ENCODE data around the gene METTL21A. TPM values are rescaled to one million over a fixed set of nuclear protein-coding genes. Genes with fewer than 3 reads are reported as not detected.

METTL21A gene
- total and polyA plus RNA-seq, 2 experiments from 2014 or later: 86.0 to 118 TPM

DNA sequence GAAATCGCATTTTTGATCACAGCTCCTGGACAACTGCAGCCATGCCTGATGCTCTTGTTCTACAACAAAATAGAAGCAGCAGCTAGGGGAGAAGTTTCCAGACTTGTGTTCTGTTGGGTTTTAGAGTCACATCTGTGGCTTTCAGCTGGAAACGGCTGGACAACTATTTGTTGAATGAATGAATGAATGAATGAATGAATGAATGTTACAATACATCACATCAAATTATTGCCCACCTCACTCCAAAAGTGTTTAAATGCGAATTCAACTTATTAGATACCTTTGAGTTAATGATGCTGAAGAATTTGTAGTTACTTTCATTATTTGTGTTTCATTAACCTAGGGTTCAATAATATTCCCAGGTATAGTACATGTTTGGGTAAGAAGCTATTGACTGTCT, 8.5 kb upstream of the METTL21A start:
- Mint-ChIP-seq H3K4me3 (no peak overlapping the region), H3K27me3 (ENCODE audit: insufficient read depth, low read depth, poor library complexity) (peaks cover 2% of the 10 kb centered on the region), H3K27ac (no peak overlapping the region), H3K9me3 (no peaks in the 10 kb centered on the region), H3K36me3 (ENCODE audit: low read depth) (no peaks in the 10 kb centered on the region), H3K4me1 (peaks cover 13% of the 10 kb centered on the region)
- H3K4me1 ChIP-seq (ENCODE audit: insufficient read depth): peaks cover 7% of the 10 kb centered on the region
- no peaks in the 10 kb centered on the region for H3K9me2 ChIP-seq (ENCODE audit: insufficient read depth)
- no peaks in the 10 kb centered on the region for H3K36me3 ChIP-seq (ENCODE audit: insufficient read depth)
- no peaks in the 10 kb centered on the region for H3K27me3 ChIP-seq (ENCODE audit: insufficient read depth)
- no peak overlapping the region for H3K4me3 ChIP-seq
- DNase-seq (ENCODE audit: low spot score) (no peak), ATAC-seq (no peak)
- no peaks in the 10 kb centered on the region for H3K79me2 ChIP-seq (replicated peaks; ENCODE audit: insufficient read depth)
- no peak overlapping the region for H3K4me2 ChIP-seq
- H3K27ac ChIP-seq (ENCODE audit: low read depth): no peak overlapping the region
- no peak overlapping the region for H2AFZ ChIP-seq
- no peak for TF ChIP-seq NANOG (IDR thresholded peaks at IDR 0.05; ENCODE audit: borderline replicate concordance)
- TF ChIP-seq CREB1 (CRISPR knock-in tag; IDR thresholded peaks at IDR 0.05; ENCODE audit: low read depth): no peak
- TF ChIP-seq, protein P1, sequence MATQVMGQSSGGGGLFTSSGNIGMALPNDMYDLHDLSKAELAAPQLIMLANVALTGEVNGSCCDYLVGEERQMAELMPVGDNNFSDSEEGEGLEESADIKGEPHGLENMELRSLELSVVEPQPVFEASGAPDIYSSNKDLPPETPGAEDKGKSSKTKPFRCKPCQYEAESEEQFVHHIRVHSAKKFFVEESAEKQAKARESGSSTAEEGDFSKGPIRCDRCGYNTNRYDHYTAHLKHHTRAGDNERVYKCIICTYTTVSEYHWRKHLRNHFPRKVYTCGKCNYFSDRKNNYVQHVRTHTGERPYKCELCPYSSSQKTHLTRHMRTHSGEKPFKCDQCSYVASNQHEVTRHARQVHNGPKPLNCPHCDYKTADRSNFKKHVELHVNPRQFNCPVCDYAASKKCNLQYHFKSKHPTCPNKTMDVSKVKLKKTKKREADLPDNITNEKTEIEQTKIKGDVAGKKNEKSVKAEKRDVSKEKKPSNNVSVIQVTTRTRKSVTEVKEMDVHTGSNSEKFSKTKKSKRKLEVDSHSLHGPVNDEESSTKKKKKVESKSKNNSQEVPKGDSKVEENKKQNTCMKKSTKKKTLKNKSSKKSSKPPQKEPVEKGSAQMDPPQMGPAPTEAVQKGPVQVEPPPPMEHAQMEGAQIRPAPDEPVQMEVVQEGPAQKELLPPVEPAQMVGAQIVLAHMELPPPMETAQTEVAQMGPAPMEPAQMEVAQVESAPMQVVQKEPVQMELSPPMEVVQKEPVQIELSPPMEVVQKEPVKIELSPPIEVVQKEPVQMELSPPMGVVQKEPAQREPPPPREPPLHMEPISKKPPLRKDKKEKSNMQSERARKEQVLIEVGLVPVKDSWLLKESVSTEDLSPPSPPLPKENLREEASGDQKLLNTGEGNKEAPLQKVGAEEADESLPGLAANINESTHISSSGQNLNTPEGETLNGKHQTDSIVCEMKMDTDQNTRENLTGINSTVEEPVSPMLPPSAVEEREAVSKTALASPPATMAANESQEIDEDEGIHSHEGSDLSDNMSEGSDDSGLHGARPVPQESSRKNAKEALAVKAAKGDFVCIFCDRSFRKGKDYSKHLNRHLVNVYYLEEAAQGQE (IDR thresholded peaks at IDR 0.05; ENCODE audit: unreplicated experiment): no peak
- TF ChIP-seq ZNF331 (CRISPR knock-in tag; IDR thresholded peaks at IDR 0.05; ENCODE audit: low read depth): no peak
- H4K20me1 ChIP-seq (replicated peaks; ENCODE audit: insufficient read depth): no peaks in the 10 kb centered on the region
- 0 out of 2 replicates have a peak, but pooled peaks cover 4% of the 10 kb centered on the region for H3F3A ChIP-seq (replicated peaks; ENCODE audit: low read depth)

DNA sequence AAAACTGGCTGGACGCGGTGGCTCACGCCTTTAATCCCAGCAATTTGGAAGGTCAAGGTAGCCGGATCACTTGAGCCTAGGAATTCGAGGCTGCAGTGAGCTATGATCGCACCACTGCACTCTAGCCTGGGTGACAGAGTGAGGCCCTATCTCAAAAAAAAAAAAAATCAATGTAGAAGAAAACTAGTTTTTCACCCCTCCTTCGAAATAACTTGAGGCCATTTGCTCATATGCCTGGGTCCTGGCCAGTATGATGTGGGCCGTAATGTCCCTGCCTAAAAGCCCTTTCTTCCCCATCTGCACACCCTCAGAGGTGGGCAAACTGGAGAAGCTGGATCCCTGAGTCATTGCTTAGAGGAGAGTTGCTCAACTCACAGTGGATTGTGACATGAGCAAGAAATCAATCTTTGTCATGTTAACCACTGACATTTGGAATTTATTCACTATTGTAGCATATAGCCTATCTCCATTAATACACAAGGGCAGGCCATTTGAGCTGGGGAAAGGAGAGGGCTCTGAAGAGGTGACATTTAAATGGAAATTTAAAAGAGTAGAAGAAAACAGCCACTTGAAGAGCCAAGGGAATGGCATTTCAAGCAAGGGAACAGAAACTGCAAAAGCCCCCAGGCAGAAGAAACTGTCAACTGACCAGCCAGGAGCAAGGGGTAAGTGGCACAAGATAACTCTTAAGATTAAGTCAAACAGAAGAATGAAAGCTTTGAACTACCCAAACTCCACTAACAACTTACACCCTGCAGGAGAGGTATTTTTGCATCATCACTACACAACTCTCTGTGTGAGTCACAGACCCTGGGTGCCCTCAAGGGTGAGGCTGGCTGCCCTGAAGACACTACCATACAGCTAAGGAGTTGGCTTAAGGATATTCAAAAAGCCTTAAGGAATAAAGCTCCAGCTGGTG, 7.6 kb upstream of the METTL21A start:
- Histone ChIP-seq H3K4me1 (ENCODE audit: insufficient read depth) (peaks cover 8% of the 10 kb centered on the region), H3K4me2 (no peak overlapping the region), H3K79me2 (replicated peaks; ENCODE audit: insufficient read depth) (no peaks in the 10 kb centered on the region), H3K4me3 (no peak overlapping the region), H3K36me3 (ENCODE audit: insufficient read depth) (no peaks in the 10 kb centered on the region), H3K27me3 (ENCODE audit: insufficient read depth) (no peaks in the 10 kb centered on the region), H2AFZ (peak overlapping the region; percentile 66), H3K27ac (ENCODE audit: low read depth) (peak overlapping the region; percentile 65), H3K9me2 (ENCODE audit: insufficient read depth) (no peaks in the 10 kb centered on the region), H4K20me1 (replicated peaks; ENCODE audit: insufficient read depth) (no peaks in the 10 kb centered on the region), H3F3A (replicated peaks; ENCODE audit: low read depth) (peaks cover 5% of the 10 kb centered on the region; the same call in 1 of the 2 replicates)
- no peaks in the 10 kb centered on the region for H3K36me3 Mint-ChIP-seq (ENCODE audit: low read depth)
- DNase-seq (ENCODE audit: low spot score) (no peak), ATAC-seq (peak; percentile 34; the same call in 2 of the 3 replicates)
- H3K27ac Mint-ChIP-seq: peak overlapping the region; percentile 41; the same call in 1 of the 2 replicates
- peaks cover 13% of the 10 kb centered on the region for H3K4me1 Mint-ChIP-seq
- peaks cover 2% of the 10 kb centered on the region for H3K27me3 Mint-ChIP-seq (ENCODE audit: insufficient read depth, low read depth, poor library complexity)
- TF ChIP-seq STAT1 (IDR thresholded peaks at IDR 0.05; ENCODE audit: unreplicated experiment) (no peak), NANOG (IDR thresholded peaks at IDR 0.05; ENCODE audit: borderline replicate concordance) (no peak), EZH2 (IDR thresholded peaks at IDR 0.05; ENCODE audit: low read depth, unreplicated experiment) (no peak), POLR2AphosphoS5 (IDR thresholded peaks at IDR 0.05; ENCODE audit: low read depth) (no peak), ZNF331 (CRISPR knock-in tag; IDR thresholded peaks at IDR 0.05; ENCODE audit: low read depth) (no peak), EZH2phosphoT487 (IDR thresholded peaks at IDR 0.05; ENCODE audit: unreplicated experiment) (no peak)
- TF ChIP-seq, protein P1 (IDR thresholded peaks at IDR 0.05; ENCODE audit: unreplicated experiment): no peak
- TF ChIP-seq, protein P2, sequence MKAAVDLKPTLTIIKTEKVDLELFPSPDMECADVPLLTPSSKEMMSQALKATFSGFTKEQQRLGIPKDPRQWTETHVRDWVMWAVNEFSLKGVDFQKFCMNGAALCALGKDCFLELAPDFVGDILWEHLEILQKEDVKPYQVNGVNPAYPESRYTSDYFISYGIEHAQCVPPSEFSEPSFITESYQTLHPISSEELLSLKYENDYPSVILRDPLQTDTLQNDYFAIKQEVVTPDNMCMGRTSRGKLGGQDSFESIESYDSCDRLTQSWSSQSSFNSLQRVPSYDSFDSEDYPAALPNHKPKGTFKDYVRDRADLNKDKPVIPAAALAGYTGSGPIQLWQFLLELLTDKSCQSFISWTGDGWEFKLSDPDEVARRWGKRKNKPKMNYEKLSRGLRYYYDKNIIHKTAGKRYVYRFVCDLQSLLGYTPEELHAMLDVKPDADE (IDR thresholded peaks at IDR 0.05): no peak
- H3K4me3 Mint-ChIP-seq: no peak overlapping the region
- H3K9me3 Mint-ChIP-seq: no peaks in the 10 kb centered on the region
